GM06990 (cell line): ENCODE results near the gene ABCF2.

Experiments
- DNase-seq: peaks from one replicate; pipeline ENCODE4 v3.0.0-alpha.2; 2011; ENCODE audit not compliant: insufficient read length; ENCODE audit errors: extremely low read depth
- H3K27me3 ChIP-seq: replicated peaks from 2 replicates; pipeline ENCODE4 v1.6.0; 2011; ENCODE audit warnings: low read length; ENCODE audit not compliant: control insufficient read depth, insufficient read depth
- H3K36me3 ChIP-seq: 2 replicates; pipeline ENCODE4 v1.5.1; 2011; ENCODE audit warnings: low read length; ENCODE audit not compliant: control insufficient read depth, insufficient read depth
- H3K4me3 ChIP-seq: replicated peaks from 2 replicates; pipeline ENCODE4 v1.5.1; 2011; ENCODE audit warnings: low read depth, mild to moderate bottlenecking, control low read depth, low read length
- CTCF ChIP-seq: IDR thresholded peaks from 2 replicates; pipeline ENCODE4 v1.5.1; 2011; ENCODE audit warnings: low read length, control low read depth, mild to moderate bottlenecking, inconsistent platforms; ENCODE audit not compliant: insufficient read depth, poor library complexity, severe bottlenecking

Gene ABCF2

GRCh38 chr7:151241755-151242096 is 14.7 kb upstream of the ABCF2 start:
- Histone ChIP-seq H3K4me3 (no peak overlapping the region), H3K27me3 (no peaks in the 10 kb centered on the region; the same call in 1 of the 2 replicates), H3K36me3 (peaks cover 17% of the 10 kb centered on the region)
- TF ChIP-seq CTCF: no peak
- no peak for DNase-seq

- no peak for TF ChIP-seq CTCF
- DNase-seq: no peak
- H3K27me3 ChIP-seq: no peaks in the 10 kb centered on the region; the same call in 1 of the 2 replicates
- no peak overlapping the region for H3K4me3 ChIP-seq
- H3K36me3 ChIP-seq: peaks cover 19% of the 10 kb centered on the region
Measured at GRCh38 chr7:151240942-151241754, 14.1 kb upstream of the ABCF2 start.

- Histone ChIP-seq H3K4me3 (no peak overlapping the region), H3K36me3 (peaks cover 19% of the 10 kb centered on the region), H3K27me3 (no peaks in the 10 kb centered on the region; the same call in 1 of the 2 replicates)
- DNase-seq: no peak
- TF ChIP-seq CTCF: no peak
Measured at GRCh38 chr7:151240536-151240935, 13.5 kb upstream of the ABCF2 start.

GRCh38 chr7:151239837-151240459 is 12.9 kb upstream of the ABCF2 start:
- peaks cover 24% of the 10 kb centered on the region for H3K36me3 ChIP-seq
- DNase-seq: no peak

More at GRCh38 chr7:151239837-151240459, 12.9 kb upstream of the ABCF2 start:
- Histone ChIP-seq H3K4me3 (no peak overlapping the region), H3K27me3 (no peaks in the 10 kb centered on the region; the same call in 1 of the 2 replicates)
- TF ChIP-seq CTCF: no peak
